CD4-positive, alpha-beta T cell (primary cell): ENCODE measurements around the gene TENM4. TPM values are rescaled to one million over a fixed set of nuclear protein-coding genes. Genes with fewer than 3 reads are reported as not detected.

Source experiments
- ATAC-seq: fragments of 200-7000 bp; cut with Tn5 transposase; one replicate; pipeline ENCODE4 v1.10.0; 2022; ENCODE audit warnings: mild to moderate bottlenecking; ENCODE audit not compliant: poor library complexity
- CTCF ChIA-PET: fragments of 350-600 bp; sonication (Branson Sonifier 250); formaldehyde crosslinking; loops from one replicate; lab custom pipeline; 2021; ENCODE audit warnings: antibody characterized with exemption, inconsistent platforms; lab: Charles Lee
- POLR2A ChIA-PET: fragments of 350-600 bp; sonication (Branson Sonifier 250); formaldehyde crosslinking; loops from one replicate; lab custom pipeline; 2021; ENCODE audit warnings: antibody characterized with exemption, inconsistent platforms; lab: Charles Lee
- DNase-seq, 14 experiments: peaks; one replicate each; pipeline ENCODE4 v3.0.0-alpha.2; 2013 to 2020; ENCODE audit warnings: mixed read lengths in 2 of 14
- H3K27ac ChIP-seq, 2 donors: one replicate each; pipeline versions ENCODE4 v1.5.1 to v1.7.0; 2013; ENCODE audit warnings: low read length in 2 of 2, low read depth in 1 of 2, mild to moderate bottlenecking in 1 of 2
- H3K27me3 ChIP-seq, 2 experiments: 1 replicate in 1 of 2; 2 replicates in 1 of 2; pipeline versions ENCODE4 v1.6.1 to v1.7.0; 2013; ENCODE audit warnings: low read length in 2 of 2, control low read depth in 1 of 2, mild to moderate bottlenecking in 1 of 2, moderate library complexity in 1 of 2; ENCODE audit not compliant: insufficient read depth in 2 of 2, control insufficient read depth in 1 of 2
- H3K36me3 ChIP-seq: one replicate; pipeline ENCODE4 v1.6.1; 2013; ENCODE audit warnings: low read length, control low read depth; ENCODE audit not compliant: insufficient read depth
- H3K4me1 ChIP-seq: one replicate; pipeline ENCODE4 v1.6.1; 2013; ENCODE audit warnings: low read length, control low read depth; ENCODE audit not compliant: insufficient read depth
- H3K4me3 ChIP-seq: one replicate; pipeline ENCODE4 v1.5.1; 2013; ENCODE audit warnings: mild to moderate bottlenecking, low read length, moderate library complexity
- H3K9me3 ChIP-seq, 2 experiments: 1 replicate in 1 of 2; 2 replicates in 1 of 2; pipeline versions ENCODE4 v1.6.1 to v1.7.0; 2013; ENCODE audit warnings: low read length in 2 of 2, mild to moderate bottlenecking in 2 of 2, control low read depth in 1 of 2, moderate library complexity in 1 of 2; ENCODE audit not compliant: control insufficient read depth in 1 of 2, insufficient read depth in 1 of 2
- H3K27ac Mint-ChIP-seq: one replicate; pipeline ENCODE4 v1.8.0; 2020; ENCODE audit warnings: mixed read lengths
- H3K27me3 Mint-ChIP-seq: one replicate; pipeline ENCODE4 v1.8.0; 2021; ENCODE audit warnings: mixed read lengths
- H3K36me3 Mint-ChIP-seq: one replicate; pipeline ENCODE4 v1.8.0; 2021; ENCODE audit warnings: low read depth, mixed read lengths
- H3K4me1 Mint-ChIP-seq: one replicate; pipeline ENCODE4 v1.8.0; 2021; ENCODE audit warnings: low read depth, mixed read lengths
- H3K4me3 Mint-ChIP-seq: one replicate; pipeline ENCODE4 v1.8.0; 2020; ENCODE audit warnings: mild to moderate bottlenecking, mixed read lengths
- H3K9me3 Mint-ChIP-seq: one replicate; pipeline ENCODE4 v1.8.0; 2020; ENCODE audit warnings: mixed read lengths
- intact Hi-C, 2 experiments: fragments of 100-400 bp; cut with DNase I in 1 of 2; cut with micrococcal nuclease in 1 of 2; formaldehyde crosslinking; loops; one replicate each; pipeline versions ENCODE4 v1.15.1 to v1.9.0; 2023 to 2025; cut with DNase I, micrococcal nuclease
- total RNA-seq, 174 experiments: library from RNA in 2 of 174; stranded (reverse) in 2 of 174; gene quantifications; one replicate each; pipeline ENCODE4 v1.2.3 and lab custom pipeline; 2021 to 2026
- TF ChIP-seq, protein P1 (sequence below): fragments of 200-600 bp; IDR thresholded peaks from one replicate; pipeline ENCODE4 v1.8.0; 2022; ENCODE audit warnings: antibody characterized with exemption, mild to moderate bottlenecking

The TENM4 gene
- total RNA-seq, 2 experiments from 2014 or later, result 0.22 to 0.31 TPM

DNA sequence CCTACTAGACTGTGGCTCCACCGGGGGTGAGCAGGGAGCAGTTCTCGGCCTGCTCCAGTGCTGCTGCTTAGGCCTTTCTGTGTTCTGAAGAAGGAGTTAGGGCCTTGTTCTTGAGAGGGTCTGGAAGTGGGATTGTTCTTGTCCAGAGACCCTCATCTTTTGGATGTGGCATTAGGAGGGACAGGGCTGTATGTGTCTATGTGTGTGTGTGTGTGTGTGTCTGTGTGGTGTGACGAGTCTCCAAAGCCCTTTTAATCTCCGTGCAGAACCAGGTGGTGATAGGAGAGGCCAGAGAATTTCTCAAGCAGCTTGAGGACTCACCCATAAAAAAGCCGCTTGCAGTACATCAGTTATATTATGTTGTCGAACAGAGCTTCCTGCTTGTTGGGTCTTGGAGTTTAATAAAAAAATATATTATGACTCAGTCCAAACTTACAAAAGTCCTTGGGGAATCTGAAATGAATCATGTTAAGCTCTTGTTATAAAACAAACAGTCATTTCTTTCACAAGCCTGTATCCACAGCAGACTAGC, 196.5 kb downstream of the TENM4 start:
- peaks cover 4% of the 10 kb centered on the region for H3K27me3 Mint-ChIP-seq
- H3K27ac Mint-ChIP-seq, result no peak overlapping the region
- Histone ChIP-seq H3K4me3 (no peak overlapping the region), H3K27me3 (no peaks in the 10 kb centered on the region), H3K27ac (no peak overlapping the region), H3K9me3 (peaks cover 0 to 9% of the 10 kb centered on the region in 2 experiments), H3K4me1 (no peaks in the 10 kb centered on the region), H3K36me3 (no peaks in the 10 kb centered on the region)
- TF ChIP-seq, protein P1, sequence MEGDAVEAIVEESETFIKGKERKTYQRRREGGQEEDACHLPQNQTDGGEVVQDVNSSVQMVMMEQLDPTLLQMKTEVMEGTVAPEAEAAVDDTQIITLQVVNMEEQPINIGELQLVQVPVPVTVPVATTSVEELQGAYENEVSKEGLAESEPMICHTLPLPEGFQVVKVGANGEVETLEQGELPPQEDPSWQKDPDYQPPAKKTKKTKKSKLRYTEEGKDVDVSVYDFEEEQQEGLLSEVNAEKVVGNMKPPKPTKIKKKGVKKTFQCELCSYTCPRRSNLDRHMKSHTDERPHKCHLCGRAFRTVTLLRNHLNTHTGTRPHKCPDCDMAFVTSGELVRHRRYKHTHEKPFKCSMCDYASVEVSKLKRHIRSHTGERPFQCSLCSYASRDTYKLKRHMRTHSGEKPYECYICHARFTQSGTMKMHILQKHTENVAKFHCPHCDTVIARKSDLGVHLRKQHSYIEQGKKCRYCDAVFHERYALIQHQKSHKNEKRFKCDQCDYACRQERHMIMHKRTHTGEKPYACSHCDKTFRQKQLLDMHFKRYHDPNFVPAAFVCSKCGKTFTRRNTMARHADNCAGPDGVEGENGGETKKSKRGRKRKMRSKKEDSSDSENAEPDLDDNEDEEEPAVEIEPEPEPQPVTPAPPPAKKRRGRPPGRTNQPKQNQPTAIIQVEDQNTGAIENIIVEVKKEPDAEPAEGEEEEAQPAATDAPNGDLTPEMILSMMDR, result no peak
- intact Hi-C loops, result no loop called here
- DNase-seq (no peak), ATAC-seq (no peak)
- no peaks in the 10 kb centered on the region for H3K4me1 Mint-ChIP-seq
- no peak overlapping the region for H3K4me3 Mint-ChIP-seq
- POLR2A ChIA-PET, result no interaction called here
- no peaks in the 10 kb centered on the region for H3K9me3 Mint-ChIP-seq
- CTCF ChIA-PET, result no interaction called here
- H3K36me3 Mint-ChIP-seq, result no peaks in the 10 kb centered on the region

GRCh38 chr11:79243422-79244210, 197.2 kb downstream of the TENM4 start:
- H3K4me1 ChIP-seq, result no peaks in the 10 kb centered on the region
- no peaks in the 10 kb centered on the region for H3K4me1 Mint-ChIP-seq
- ATAC-seq (no peak), DNase-seq (no peak)
- H3K27ac ChIP-seq, result no peak overlapping the region
- CTCF ChIA-PET, result no interaction called here
- POLR2A ChIA-PET, result no interaction called here
- no peak overlapping the region for H3K4me3 ChIP-seq
- H3K27me3 Mint-ChIP-seq, result peaks cover 4% of the 10 kb centered on the region
- TF ChIP-seq, protein P1, result no peak
- peaks cover 0 to 9% of the 10 kb centered on the region in 2 experiments for H3K9me3 ChIP-seq
- no peak overlapping the region for H3K27ac Mint-ChIP-seq
- intact Hi-C loops, result no loop called here
- H3K36me3 Mint-ChIP-seq, result no peaks in the 10 kb centered on the region
- no peak overlapping the region for H3K4me3 Mint-ChIP-seq
- H3K9me3 Mint-ChIP-seq, result no peaks in the 10 kb centered on the region
- H3K27me3 ChIP-seq, result no peaks in the 10 kb centered on the region
- H3K36me3 ChIP-seq, result no peaks in the 10 kb centered on the region

DNA sequence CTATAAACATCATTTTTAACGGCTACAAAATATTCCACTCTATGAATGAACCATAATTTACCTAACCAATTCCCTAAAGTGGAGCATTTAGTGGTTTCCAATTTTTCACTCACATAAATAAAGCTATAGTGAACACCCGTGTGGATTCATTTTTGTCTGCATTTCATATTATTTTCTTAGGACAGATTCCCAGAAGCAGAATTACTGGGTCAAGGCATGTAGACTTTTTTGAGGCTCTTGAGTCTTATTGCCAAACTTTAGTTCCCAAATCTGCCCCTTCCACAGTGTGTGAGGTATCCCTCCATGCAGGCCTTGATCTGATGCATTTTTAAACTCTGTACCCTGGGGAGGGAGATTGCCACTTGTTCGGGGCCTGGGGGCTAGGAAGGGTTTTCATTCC, 198.2 kb downstream of the TENM4 start:
- CTCF ChIA-PET, result no interaction called here
- intact Hi-C loops, result no loop called here
- H3K4me3 Mint-ChIP-seq, result no peak overlapping the region
- no peaks in the 10 kb centered on the region for H3K36me3 Mint-ChIP-seq
- Histone ChIP-seq H3K4me3 (no peak overlapping the region), H3K4me1 (no peaks in the 10 kb centered on the region), H3K36me3 (no peaks in the 10 kb centered on the region), H3K27me3 (no peaks in the 10 kb centered on the region), H3K9me3 (peaks cover 0 to 9% of the 10 kb centered on the region in 2 experiments), H3K27ac (no peak overlapping the region)
- no peak overlapping the region for H3K27ac Mint-ChIP-seq
- no peaks in the 10 kb centered on the region for H3K4me1 Mint-ChIP-seq
- TF ChIP-seq, protein P1, result no peak
- DNase-seq (no peak), ATAC-seq (no peak)
- H3K9me3 Mint-ChIP-seq, result no peaks in the 10 kb centered on the region
- POLR2A ChIA-PET, result no interaction called here
- H3K27me3 Mint-ChIP-seq, result peaks cover 4% of the 10 kb centered on the region
